ENCODE data around the gene TSC22D1. TPM values are rescaled to one million over a fixed set of nuclear protein-coding genes. Genes with fewer than 3 reads are reported as not detected.

TSC22D1 gene
- 53.8 and 57.4 TPM in 2 replicates for total RNA-seq

GRCh38 chr13:44575741-44576350, at the start of gene TSC22D1:
TSS of gene TSC22D1 (minus strand) at chr13:44576330. CDS start at chr13:44576074, 256 bp downstream.

Other genes with a start within 250 kb of the TSC22D1 start
- gene SERP2, start 202.5 kb downstream of the TSC22D1 start, total RNA-seq, result 0.25 TPM in 1 of 2 replicates, not detected in the other